ENCODE measurements around the gene MACROD2. TPM values are rescaled to one million over a fixed set of nuclear protein-coding genes. Genes with fewer than 3 reads are reported as not detected.

Gene MACROD2
- total and polyA plus RNA-seq, 4 donors = 0.66 to 10.5 (median 3.3) TPM

DNA sequence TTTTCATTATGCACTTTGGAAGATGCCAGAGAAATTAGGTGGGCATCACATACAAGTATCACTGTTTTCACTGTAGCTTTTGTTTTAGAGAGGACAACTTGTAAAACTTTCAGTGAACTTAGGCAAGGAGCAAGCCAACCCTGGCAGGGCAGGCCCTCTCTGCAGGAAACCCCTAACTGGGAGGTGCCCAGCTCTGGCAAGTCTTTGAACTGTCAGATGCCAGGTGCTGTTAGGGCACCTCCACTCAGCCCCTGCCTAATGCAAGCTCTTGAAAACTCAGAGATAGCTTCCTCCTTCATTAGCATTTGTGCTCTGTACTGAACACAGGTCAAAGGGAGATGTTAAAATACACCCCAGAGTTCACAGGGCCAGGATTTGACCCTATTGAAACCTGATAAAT lies 1116.3 kb downstream of the MACROD2 start:
- no peak overlapping the region for H3K9ac ChIP-seq (ENCODE audit: low read depth in 1 of 2, low read length in 2 of 2)
- no peaks in the 10 kb centered on the region for H3K4me1 ChIP-seq (ENCODE audit: control insufficient read depth in 4 of 4, insufficient read depth in 4 of 4, low read length in 3 of 4)
- TF ChIP-seq RAD21 (IDR thresholded peaks at IDR 0.05) = no peak
- no peak for TF ChIP-seq JUND (IDR thresholded peaks at IDR 0.05)
- TF ChIP-seq, protein P1, sequence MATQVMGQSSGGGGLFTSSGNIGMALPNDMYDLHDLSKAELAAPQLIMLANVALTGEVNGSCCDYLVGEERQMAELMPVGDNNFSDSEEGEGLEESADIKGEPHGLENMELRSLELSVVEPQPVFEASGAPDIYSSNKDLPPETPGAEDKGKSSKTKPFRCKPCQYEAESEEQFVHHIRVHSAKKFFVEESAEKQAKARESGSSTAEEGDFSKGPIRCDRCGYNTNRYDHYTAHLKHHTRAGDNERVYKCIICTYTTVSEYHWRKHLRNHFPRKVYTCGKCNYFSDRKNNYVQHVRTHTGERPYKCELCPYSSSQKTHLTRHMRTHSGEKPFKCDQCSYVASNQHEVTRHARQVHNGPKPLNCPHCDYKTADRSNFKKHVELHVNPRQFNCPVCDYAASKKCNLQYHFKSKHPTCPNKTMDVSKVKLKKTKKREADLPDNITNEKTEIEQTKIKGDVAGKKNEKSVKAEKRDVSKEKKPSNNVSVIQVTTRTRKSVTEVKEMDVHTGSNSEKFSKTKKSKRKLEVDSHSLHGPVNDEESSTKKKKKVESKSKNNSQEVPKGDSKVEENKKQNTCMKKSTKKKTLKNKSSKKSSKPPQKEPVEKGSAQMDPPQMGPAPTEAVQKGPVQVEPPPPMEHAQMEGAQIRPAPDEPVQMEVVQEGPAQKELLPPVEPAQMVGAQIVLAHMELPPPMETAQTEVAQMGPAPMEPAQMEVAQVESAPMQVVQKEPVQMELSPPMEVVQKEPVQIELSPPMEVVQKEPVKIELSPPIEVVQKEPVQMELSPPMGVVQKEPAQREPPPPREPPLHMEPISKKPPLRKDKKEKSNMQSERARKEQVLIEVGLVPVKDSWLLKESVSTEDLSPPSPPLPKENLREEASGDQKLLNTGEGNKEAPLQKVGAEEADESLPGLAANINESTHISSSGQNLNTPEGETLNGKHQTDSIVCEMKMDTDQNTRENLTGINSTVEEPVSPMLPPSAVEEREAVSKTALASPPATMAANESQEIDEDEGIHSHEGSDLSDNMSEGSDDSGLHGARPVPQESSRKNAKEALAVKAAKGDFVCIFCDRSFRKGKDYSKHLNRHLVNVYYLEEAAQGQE (IDR thresholded peaks at IDR 0.05) = no peak
- TF ChIP-seq ATF3 (IDR thresholded peaks at IDR 0.05) = no peak
- no peak for TF ChIP-seq TAF1 (conservative IDR thresholded peaks at IDR 0.05)
- TF ChIP-seq EGR1 (IDR thresholded peaks at IDR 0.05; ENCODE audit: low read depth in 2 of 2) = no peak
- TF ChIP-seq MAX (IDR thresholded peaks at IDR 0.05) = no peak
- no peak for TF ChIP-seq SP1 (IDR thresholded peaks at IDR 0.05)
- TF ChIP-seq RXRA (IDR thresholded peaks at IDR 0.05) = no peak
- TF ChIP-seq HNF4A (conservative IDR thresholded peaks at IDR 0.05) = no peak
- no peak for TF ChIP-seq CTCF (IDR thresholded peaks at IDR 0.05; ENCODE audit: low read depth, low read length, missing input control)
- TF ChIP-seq FOXA2 (IDR thresholded peaks at IDR 0.05) = no peak
- no peak for TF ChIP-seq YY1 (IDR thresholded peaks at IDR 0.05)
- no peak for TF ChIP-seq GABPA (IDR thresholded peaks at IDR 0.05 in 1 of 2, conservative IDR thresholded peaks at IDR 0.05 in 1 of 2)
- no peak for TF ChIP-seq FOXA1 (IDR thresholded peaks at IDR 0.05)
- TF ChIP-seq ZBTB33 (IDR thresholded peaks at IDR 0.05) = no peak
- no peak for TF ChIP-seq HNF4G (IDR thresholded peaks at IDR 0.05)
- TF ChIP-seq NR2F2 (IDR thresholded peaks at IDR 0.05) = no peak
- no peaks in the 10 kb centered on the region for H3K27me3 ChIP-seq (ENCODE audit: control insufficient read depth in 4 of 4, insufficient read depth in 4 of 4, low read length in 3 of 4)
- H3K4me3 ChIP-seq (ENCODE audit: low read depth in 1 of 3, low read length in 3 of 3) = no peak overlapping the region
- H3K36me3 ChIP-seq (ENCODE audit: control insufficient read depth in 4 of 4, insufficient read depth in 3 of 4, low read depth in 1 of 4, low read length in 3 of 4) = no peaks in the 10 kb centered on the region
- no peak overlapping the region for H3K27ac ChIP-seq (ENCODE audit: low read depth in 1 of 2, low read length in 2 of 2)
- H3K9me3 ChIP-seq (ENCODE audit: control insufficient read depth in 4 of 4, low read length in 3 of 4) = no peaks in the 10 kb centered on the region
- no peak for DNase-seq (ENCODE audit: low spot score)

All from liver (tissue), 9 donors.